OCI-LY1 (cell line): ENCODE data around the gene THSD7A.

ENCODE experiments used
- EZH2 ChIP-seq: fragments of 200-600 bp; sonication (generic), shearing (Covaris generic); IDR thresholded peaks from 2 replicates; pipeline ENCODE4 v1.8.0; 2017; ENCODE audit warnings: borderline replicate concordance, mixed run types, mild to moderate bottlenecking, antibody characterized with exemption, low read length, moderate library complexity, mixed read lengths
- TF ChIP-seq, protein P1 (sequence below): fragments of 200-600 bp; sonication (generic), shearing (Covaris generic); IDR thresholded peaks from 2 replicates; pipeline ENCODE4 v1.5.1; 2017; ENCODE audit warnings: mild to moderate bottlenecking, antibody characterized with exemption, low read length, moderate library complexity, mixed read lengths

DNA sequence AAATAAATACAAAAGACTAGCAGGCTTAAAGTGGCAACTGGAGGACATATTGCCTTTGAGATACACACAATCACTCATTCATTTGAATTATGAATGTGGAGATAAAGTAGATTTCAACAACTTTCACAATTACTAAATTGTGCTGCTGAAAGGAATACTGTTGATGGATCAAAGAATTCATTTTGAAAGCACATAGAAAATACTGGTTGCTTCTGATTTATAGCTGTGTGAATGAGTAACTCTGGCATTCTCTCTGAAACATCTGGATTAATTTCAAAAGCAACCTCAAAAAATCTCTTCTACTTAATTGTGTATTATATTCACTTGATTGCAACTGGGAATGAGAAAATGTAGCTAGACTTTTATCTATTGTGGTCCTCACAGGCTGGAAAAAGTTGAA, 397.6 kb downstream of the THSD7A start:
- no peak for TF ChIP-seq EZH2
- TF ChIP-seq, protein P1, sequence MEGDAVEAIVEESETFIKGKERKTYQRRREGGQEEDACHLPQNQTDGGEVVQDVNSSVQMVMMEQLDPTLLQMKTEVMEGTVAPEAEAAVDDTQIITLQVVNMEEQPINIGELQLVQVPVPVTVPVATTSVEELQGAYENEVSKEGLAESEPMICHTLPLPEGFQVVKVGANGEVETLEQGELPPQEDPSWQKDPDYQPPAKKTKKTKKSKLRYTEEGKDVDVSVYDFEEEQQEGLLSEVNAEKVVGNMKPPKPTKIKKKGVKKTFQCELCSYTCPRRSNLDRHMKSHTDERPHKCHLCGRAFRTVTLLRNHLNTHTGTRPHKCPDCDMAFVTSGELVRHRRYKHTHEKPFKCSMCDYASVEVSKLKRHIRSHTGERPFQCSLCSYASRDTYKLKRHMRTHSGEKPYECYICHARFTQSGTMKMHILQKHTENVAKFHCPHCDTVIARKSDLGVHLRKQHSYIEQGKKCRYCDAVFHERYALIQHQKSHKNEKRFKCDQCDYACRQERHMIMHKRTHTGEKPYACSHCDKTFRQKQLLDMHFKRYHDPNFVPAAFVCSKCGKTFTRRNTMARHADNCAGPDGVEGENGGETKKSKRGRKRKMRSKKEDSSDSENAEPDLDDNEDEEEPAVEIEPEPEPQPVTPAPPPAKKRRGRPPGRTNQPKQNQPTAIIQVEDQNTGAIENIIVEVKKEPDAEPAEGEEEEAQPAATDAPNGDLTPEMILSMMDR, result no peak
